TTC549 (cell line): ENCODE measurements around the gene MYO1B.
"Not testable (repeated sequence)": the region's sequence is repeated elsewhere in the genome, so short reads cannot be mapped to it uniquely, and the experiment has no call there.

Experiments
- FAIRE-seq: peaks from 2 replicates; lab custom pipeline; 2012; peaks lifted over from hg19 to GRCh38; lab: Jason Lieb, UNC

MYO1B gene

DNA sequence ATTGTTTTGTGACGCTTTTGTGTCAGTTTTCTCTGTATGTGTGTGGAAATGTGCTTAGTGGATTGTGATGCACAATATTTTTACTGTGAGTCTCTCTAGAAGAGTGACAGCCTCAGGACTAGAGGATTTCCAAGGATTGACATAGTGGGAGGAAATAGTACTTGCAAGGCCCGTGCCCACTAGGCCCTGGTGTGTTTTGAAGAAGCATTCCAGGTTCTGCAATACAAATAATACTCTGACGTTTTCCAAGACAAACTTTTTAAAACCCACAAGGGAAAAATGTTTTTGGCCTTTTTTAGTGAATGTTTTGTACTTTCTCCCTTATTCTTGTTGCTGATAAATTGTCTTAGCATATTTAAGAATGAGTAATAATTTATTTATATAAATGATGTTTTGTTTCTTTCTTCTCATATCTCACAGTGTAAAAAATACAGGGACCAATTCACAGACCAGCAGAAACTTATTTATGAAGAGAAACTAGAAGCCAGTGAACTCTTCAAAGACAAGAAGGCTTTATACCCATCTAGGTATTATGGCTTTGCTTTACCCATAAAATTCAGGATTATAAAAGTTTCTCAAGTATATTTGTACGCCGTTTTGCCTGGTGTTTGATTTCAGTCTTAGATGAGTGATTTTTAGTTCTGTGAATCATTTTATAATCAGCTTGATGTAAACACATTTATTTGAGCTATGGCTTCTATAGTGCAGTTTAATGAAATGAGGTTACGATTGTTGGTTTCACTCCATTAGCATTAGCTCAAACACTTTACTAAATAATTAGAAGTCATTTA is 165.6 kb downstream of the MYO1B start:
- FAIRE-seq, result no peak

DNA sequence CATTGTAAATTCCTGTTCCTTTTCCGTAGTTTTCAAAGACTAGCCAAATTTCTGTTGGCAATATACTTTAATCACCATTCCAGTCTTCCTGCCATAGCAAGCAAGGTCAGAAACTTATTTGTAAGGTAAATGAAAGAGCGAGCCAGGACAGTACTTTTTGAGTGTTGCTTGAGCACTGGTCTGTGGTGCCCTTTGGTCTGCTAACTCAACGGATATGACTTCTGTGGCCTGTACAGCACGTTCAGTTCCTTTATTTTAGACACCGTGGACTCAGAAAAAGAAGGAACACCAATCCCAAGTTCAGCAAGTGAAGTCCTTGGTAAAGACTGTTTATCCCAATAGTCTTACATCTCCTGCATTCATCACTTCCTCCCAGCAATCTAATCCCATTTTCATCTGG is 166.3 kb downstream of the MYO1B start:
- FAIRE-seq, result no peak

DNA sequence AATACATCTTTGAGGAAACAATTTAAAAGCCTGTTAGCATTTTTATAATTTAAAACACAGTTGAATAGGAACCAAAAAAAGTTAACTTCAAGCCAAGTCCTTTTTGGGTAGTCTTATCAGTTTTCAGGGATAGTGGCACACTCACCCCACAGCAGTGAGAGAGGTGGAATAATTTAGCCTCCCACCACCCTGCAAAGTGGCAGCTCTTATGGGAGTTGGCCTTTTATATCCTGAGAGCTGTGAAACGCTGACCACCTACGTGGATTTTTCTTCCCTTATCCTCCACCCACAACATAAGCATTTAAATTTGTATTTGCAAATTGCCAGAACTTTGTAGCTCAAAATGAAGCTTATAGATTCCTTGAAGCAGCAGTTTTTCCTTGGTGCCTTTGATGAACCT is 167.1 kb downstream of the MYO1B start:
- no peak for FAIRE-seq

DNA sequence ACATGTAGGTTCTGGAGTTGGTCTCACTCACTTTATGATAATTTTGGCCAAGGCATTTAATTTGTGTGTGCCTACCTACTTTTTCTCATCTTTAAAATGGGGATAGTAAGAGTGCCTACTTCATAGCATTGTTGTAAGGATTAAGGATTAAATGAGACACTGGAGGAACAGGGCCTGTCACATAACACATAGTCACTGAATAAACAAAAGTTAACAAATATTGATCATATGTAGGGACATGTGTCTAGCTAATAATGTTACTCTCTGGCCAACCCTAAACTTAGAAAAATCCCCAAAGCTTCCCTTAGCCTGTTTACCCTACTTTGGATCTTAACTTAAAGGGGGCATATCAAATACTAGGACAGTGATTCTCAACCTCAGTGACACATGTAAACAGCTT is 169.9 kb downstream of the MYO1B start:
- no peak for FAIRE-seq

DNA sequence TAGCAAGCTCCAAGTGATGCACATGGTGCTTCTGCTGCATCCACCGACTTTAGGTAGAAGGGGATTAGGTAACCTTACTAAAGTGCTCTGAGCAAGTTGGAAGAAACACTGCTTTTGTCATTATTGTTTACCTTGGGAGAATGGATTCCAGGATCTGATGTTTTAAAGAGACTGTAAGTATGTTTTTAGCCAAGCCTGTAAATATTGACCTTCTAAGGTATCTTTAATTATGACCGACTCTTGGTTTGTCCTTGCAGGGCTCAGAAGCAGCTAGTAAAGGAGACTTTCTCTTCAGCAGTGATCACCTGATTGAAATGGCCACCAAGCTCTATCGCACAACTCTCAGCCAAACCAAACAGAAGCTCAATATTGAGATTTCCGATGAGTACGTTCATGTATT is 170.7 kb downstream of the MYO1B start:
- FAIRE-seq, result no peak

DNA sequence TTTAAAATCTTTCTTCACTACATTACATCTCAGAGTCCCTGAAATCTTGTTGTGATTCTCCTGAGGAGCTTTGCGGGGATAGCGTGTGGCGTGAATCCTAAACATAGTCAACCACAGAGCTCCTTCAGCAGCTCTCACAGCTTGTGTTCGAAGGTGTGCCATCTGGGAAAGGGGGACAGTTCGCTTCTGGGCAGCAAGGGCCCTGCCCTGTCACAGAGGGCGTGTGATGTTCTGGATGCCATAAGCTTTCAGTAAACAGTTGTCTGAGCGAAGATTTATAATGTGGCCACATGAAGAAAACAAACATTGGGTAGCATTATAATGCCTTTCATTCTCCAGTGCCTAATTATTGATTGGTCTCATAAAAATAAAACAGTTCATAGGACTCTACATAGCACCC is 172.5 kb downstream of the MYO1B start:
- no peak for FAIRE-seq

DNA sequence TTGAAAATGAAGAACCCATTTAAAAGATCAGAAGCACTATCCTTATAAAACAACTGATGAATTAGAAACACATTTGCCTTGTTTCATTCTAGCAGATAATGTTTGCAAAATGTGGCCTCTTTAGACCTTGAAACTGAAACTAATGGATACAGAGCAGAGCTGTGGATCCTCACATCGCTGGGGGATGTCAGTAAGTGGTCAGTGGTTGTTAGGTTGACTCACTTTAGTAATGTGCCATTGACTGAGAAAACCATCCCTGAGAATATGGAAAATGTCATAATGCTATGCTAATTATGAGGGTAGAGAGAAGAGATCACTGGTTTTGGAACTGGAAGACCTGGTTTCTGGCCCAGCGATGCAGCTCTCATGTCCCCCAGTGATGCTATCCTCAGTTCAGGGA is 176.7 kb downstream of the MYO1B start:
- no peak for FAIRE-seq

DNA sequence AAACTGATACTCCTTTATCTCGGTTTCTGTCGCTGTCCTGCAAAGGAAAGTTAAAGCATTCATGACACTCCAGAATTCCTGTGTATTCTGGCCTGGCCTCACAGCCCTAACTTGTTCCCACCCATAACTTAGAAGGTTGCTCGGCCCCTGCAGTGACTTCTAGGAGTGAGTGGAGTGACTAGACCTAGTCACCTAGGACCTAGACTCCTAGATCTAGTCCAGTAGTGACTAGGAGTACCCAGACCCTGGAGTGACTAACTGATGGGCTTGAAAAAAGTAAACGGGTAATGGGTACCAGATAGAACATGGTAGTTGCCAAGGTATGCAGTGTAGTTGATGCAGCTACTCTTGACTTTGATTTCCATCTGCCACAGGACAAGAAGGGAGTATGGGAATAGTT is 181.8 kb downstream of the MYO1B start:
- no peak for FAIRE-seq

DNA sequence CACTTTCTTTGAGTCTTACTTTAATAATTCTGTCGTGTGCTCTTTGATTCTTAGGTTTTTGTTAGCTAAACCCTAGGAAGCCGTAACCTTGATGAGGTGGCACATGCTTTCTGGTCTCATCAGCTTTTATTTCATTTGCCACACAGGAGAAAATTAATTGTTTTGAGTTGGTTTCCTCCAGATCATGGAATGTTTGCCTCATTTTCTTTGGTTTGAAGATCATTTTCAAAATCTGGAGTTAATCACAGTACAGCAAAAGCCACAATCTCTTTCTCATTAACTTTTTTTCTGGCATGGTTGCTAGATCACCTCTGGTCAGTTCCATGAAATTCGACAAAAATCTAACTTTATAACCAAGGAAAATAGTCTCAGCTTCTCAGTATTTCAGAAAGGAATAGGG is 182.9 kb downstream of the MYO1B start:
- FAIRE-seq, result no peak

DNA sequence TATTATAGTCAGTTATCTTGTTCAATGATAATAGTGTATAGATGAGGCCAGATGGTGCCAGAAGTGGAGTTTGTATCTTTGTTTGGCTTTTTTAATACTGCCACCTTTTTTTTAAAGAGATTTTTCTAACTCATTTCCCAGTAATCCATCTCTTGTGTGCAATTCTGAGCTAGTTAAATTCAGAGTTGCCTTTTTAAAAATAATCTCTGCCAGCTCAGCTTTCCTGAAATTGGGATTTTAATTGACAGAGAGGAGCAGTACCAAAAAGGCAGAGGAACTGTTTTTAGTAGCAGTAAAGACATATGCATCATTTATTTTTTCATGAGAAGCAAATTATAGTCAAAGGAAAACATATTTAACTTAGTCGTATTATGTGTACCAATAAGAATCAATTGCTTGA is 185.3 kb downstream of the MYO1B start:
- no peak for FAIRE-seq

DNA sequence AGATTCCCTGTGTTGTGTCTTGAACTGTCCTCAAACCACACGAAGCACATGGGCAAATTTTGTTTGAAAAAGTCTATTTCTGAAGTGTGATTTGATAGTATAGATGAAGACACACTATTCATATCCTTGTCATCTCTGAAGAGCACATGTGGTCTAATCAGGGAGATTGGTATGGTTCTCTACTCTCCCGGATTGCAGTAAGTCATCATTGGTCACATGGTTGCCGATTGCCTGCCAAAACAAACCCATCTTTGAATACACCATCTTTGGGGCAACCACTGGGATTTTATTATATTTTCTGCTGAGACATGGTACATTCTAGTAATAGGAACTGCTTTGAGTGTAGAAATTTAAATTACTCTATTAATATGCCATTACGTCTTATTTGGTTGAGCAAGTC is 186.9 kb downstream of the MYO1B start:
- FAIRE-seq, result no peak

DNA sequence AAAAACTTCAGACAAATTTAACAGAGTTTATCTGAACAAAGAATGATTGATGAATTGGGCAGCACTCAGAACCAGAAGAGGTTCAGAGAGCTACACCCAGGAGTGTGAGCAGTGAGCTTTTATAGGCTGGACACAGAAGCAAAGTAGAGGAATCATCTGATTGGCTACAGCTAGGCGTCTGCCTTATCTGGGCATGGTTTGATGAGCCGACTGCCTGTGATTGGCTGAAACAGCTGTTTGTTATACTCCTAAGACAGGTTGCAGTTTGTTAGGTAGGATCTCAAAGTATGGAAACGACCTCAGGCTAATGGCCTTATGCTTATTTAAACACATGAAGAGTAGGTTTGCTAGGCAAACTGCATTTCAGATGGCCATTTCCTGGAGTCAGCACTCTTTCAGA is 188.9 kb downstream of the MYO1B start:
- FAIRE-seq, result no peak

DNA sequence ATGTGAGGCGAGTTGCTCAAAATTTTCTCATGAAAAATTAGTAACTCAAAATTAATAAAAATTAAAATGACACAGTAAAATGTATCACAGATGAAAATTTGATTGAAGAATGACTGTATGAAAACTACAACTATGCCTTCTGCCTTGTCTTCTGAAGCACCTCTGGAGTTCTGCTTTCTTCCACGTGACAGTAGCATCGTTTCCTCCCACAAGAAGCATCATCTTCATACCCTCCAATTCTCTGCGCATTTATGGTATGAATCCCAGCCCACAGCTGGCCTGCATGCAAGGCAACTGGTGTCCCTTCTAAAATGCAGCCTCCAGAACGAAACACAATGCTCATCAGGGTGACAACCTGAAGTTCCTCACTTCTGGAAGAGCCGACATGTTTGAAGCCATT is 189.9 kb downstream of the MYO1B start:
- no peak for FAIRE-seq

DNA sequence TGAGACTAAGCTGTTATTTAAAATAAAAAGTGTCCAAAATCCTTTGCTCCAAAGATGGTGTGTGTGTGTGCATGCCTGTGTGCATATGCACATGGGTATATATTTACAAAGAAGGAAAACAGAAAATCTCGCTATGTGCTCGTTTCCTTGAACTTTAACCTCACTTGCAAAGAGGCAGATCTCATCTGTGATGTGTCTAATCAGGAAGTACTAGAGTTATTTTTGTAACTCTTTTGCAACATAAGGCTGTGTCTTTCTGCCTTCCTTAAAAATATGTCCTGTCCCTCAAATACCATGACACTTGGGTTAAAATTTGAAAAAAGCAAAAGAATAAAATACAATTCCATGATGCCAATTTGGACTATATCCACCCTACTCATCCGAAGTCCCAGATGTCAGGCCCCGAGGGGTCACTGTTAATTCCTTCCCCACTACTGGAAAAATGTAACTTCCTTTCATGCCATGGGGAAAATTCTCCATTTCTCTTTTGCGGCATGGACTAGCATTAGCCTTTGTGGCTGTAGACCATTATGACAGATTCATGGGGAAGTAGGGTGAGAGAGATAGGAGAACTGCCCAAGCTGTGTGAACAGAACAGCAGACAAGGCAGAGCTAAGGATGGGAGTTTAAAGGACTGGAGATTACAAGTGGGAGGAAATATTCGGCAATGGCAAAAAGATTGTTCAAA is 191.3 kb downstream of the MYO1B start:
- no peak for FAIRE-seq

DNA sequence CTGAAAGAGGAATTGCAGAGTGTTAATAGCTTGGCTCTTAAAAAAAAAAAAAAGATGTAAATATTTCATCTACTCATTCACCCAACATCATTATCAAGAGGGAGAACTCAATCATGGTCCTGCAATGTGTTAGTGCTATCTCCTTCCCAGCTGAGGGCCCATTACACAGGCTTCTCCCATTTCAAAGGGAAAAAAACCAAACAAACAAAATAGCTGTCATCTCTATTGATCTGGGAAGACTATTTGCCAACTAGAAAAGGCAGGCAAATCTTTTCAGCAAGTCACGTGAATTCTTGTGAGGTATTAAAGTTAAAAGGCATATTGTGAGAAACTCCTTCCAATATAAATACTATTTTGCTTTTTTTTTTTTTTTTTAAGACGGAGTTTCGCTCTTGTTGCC is 194.3 kb downstream of the MYO1B start:
- FAIRE-seq, result no peak

DNA sequence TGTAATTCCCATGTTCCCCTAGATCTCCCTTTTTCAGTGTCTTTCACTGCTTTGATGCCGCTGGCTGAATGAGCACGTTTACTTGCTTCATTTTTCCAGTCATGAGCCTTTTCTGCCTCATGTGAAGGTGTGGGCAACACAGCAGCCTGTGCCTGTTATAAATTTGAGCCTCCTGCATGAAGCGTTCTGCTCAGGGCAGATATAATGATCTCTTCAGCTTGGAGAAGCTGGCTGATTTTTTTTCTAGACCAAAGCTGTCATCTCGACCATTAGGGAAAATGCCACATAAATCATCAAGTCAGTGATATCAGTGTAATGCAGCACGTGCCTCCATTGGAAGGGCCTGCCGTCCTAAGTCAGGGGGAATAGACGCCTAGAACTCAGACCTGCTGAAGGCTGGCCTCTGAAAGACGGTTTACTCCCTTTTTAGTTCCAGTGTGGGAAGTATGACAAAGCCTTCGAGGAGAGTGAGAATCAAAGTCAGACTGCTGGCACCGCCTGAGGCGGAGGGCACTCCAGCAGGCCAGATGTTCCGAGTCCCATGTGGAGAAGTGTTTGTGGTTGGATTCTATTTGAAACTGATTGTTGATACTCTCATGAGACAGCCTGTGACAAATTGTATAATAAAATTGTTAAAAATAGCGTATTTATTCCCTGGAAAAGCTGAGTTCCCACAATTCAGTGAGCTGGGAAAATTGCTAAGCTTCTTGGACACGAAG is 196.5 kb downstream of the MYO1B start:
- FAIRE-seq, result no peak

DNA sequence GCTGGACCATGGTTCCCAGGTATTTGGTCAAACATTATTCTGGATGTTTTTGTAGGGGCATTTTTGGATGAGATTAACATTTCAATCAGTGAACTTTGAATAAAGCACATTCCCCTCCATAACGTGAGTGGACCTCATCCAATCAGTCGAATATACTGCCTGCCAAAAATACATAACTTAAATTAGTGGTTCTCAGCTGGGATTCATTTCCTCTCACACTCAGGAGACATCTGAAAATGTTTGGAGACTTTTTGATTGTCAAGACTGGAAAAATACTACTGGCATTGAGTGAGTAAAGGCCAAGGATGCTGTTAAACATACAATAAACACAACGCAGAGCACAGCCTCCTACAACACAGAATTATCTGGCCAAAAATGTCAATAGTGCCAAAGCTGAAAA is 198.2 kb downstream of the MYO1B start:
- no peak for FAIRE-seq

DNA sequence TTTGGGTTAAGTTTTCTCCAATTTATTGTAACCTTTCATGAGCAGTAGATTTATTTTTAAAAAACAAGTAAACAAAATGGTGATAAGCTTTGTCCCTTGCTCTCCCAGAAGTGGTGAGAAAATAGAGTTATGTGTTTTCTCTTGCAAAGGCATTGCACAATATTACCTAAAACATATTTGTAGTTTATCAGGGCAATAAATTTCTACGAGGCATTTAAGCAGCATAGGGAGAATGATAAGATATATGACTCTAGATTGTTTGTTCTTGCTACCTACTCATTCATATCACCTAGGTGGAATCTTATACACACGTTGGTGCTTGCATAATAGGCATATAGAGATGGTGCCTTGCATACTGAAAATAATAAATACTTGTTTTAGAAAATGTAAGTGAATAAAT is 201.7 kb downstream of the MYO1B start:
- no peak for FAIRE-seq

DNA sequence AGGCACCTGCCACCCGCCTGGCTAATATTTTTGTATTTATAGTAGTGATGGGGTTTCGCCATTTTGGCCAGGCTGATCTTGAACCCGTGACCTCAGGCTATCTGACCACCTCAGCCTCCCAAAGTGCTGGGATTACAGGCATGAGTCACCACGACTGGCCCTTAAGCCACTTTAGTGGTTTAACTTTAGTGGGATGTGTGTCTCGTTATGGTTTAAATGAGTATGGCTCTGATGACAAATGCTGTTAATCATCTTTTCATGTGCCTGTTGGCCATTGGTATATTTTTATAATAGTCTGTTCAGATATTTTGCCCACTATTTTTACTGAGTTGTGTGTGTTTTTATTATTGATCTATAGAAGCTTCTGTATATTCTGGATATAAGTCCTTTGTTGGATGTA is 205.9 kb downstream of the MYO1B start:
- FAIRE-seq, result no peak

DNA sequence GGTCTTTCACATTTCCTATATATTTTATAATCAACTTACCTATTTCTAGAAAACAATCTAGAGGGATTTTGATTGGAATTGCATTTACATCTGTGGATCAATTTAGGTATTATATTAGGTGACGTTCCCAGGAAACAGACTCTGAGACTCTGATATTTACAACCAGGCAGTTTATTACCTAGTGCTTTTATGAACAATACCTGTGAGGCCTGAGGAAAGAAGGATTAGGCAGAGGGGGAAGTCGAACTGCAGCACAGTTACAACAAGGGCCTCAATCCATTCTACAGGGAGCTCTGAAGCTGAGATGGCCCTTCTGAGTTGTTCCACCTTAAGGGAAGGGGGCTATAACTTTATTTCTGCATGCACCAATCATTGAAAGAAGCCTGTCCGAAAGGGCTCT is 206.9 kb downstream of the MYO1B start:
- FAIRE-seq, result no peak

DNA sequence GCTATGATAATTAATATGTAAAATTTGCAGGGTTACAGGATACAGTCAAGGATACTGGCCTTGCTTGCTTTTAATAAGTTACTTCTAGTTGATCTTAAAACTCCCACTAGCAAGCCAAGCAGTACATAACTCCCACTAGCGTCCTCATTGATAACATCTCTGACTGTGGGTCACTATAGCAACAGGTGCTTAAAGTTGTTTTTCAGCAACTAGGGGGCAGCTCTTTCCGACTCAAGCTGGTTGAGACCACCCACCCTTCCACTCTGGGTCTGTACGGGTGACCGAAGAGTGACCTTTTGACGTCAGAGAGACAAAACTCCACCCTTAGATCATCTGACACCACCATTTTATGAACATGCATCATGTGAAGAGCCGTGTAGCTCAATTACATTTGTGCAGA is 208.6 kb downstream of the MYO1B start:
- FAIRE-seq, result no peak

DNA sequence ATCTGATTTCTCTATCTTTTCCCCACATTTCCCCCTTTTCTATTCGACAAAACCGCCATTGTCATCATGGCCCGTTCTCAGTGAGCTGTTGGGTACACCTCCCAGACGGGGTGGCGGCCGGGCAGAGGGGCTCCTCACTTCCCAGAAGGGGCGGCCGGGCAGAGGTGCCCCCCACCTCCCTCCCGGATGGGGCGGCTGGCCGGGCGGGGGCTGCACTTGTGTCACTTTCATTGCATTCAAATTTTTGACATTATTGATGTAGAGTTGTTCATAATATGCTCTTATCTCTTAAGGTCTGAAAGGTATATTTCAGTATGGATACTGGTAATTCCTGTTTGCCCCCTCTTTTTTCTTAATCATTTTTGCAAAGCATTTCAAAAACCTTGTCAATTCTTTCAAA is 211.3 kb downstream of the MYO1B start:
- not testable (repeated sequence) for FAIRE-seq

DNA sequence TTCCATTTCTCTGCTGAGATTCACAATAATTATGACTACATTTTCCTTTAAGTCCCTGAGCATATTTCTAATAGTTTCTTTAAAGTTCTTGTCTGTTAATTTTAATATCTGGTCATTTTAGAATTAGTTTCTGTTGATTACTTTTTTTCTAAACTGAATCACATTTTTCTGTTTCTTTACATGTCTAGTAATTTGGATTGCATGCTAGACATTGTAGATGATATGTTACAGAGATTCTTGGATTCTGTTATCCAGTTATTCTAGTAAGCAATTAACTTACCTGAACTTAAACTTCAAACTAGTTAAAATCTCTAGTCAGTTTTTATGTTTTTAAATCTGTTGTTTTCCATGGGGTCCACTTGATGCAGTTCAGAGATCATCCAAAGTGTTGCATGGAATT is 214.0 kb downstream of the MYO1B start:
- FAIRE-seq, result no peak

DNA sequence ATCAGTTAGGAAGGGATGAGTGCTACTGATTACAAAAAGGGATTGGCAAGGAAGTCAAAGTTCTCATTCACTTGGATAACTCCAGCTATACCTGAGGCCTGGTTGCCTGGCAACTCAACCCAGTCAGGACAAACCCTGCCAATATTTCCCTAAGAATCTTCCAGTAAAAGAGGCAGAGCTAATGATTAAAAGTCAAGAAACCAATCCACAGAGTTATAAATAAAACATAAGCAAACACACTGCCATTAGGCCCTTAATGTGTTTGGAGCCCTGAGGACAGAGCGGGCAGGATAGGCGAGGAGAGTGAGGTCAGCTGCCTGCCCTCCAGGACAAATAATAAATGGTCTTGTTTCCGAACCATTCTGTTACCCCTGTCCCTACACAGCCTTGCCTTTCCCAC is 217.2 kb downstream of the MYO1B start:
- no peak for FAIRE-seq
